ENCODE data around the gene SERPIND1.
"Not testable (repeated sequence)": the region's sequence is repeated elsewhere in the genome, so short reads cannot be mapped to it uniquely, and the experiment has no call there.

- TF ChIP-seq POLR2A (IDR thresholded peaks at IDR 0.05; ENCODE audit: low read depth); EP300 (IDR thresholded peaks at IDR 0.05): not testable (repeated sequence)
These were observed 47.9 kb downstream of the SERPIND1 start for GRCh38 chr22:20821717-20822239.

All from esophagus muscularis mucosa (tissue), 2 donors.